T follicular helper cell (primary cell): Measurements from ENCODE around the gene TMEM150B.
A peak's percentile ranks its signal among the peaks of the same experiment; 100 is the strongest.
"Not testable (repeated sequence)": the region's sequence is repeated elsewhere in the genome, so short reads cannot be mapped to it uniquely, and the experiment has no call there.

ENCODE experiments used
- DNase-seq: peaks from one replicate; pipeline ENCODE4 v3.0.0-alpha.2; 2020; ENCODE audit warnings: low read depth

Gene TMEM150B

DNA sequence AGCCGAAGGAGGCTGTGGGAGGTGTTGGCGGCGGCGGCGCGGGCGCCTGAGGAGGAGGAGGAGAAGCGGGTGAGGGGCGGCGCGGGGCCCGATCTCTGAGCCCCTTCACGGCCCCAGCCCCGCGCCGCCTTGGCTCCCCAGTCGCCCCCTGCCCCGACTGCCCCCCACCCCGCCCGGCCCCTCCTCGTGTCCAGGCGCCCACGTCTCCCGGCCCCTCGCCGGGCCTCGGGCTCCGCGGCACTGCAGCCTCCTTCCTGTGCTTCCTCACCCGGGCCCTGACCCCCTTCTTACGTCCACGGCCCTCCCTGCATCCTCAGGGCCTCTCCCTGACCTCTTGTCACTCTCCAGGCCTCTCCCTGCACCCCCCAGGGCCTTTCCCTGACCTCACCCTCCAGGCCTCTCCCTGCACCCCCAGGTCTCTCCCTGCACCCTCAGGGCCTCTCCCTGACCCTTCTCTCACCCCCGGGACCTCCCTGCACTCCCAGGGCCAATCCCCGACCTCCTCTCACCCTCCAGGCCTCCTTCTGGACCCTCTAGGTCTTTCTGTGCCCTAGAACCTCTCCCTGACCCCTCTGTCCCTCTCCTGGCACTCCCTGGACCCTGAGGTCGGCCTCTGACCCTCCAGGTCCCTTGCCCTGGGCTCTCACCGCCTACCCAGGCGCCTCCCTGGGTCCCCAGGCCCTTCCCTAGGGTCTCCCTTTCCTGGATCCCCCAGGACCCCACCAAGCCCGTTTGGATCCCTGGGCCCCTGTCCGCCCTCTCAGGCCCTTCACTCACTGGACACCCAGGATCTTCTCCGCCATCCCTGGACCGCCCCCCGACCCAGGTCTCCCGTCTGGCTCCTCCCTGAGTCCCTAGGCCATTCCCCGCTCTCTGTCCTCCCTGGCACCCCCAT is 15.0 kb upstream of the TMEM150B start:
- no peak for DNase-seq

GRCh38 chr19:55339105-55339888 is 14.2 kb upstream of the TMEM150B start, which contains the start of gene KMT5C:
Gene KMT5C (plus strand): TSS chr19:55339876. CDS start chr19:55341937, 2,061 bp downstream.
- peak; percentile 100 for DNase-seq

DNA sequence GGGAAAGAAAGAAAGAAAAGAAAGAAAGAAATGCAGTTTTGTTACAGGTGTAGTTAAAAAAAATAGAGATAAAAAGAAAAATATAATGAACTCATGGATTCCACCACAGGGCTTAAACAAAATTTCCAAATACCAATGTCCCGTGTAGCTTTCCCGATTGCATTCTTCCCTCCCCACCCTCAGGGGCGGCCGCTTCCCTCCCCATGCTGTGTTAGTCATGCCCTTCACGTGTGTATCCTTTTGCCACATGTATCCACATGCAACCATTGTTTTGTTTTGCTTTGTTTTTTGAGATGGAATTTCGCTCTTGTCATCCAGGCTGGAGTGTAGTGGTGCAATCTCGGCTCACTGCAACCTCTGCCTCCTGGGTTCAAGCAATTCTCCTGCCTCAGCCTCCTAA is 11.0 kb upstream of the TMEM150B start:
- no peak for DNase-seq

GRCh38 chr19:55333870-55334269 is 8.7 kb upstream of the TMEM150B start:
- no peak for DNase-seq

GRCh38 chr19:55329791-55330190 is 4.7 kb upstream of the TMEM150B start:
- not testable (repeated sequence) for DNase-seq

GRCh38 chr19:55328774-55329318 is 3.7 kb upstream of the TMEM150B start:
- DNase-seq, result not testable (repeated sequence)

- no peak for DNase-seq
Measured at GRCh38 chr19:55324662-55325061, 479 bp downstream of the TMEM150B start.

- no peak for DNase-seq
Measured at GRCh38 chr19:55322204-55322885, 2.8 kb downstream of the TMEM150B start.

DNA sequence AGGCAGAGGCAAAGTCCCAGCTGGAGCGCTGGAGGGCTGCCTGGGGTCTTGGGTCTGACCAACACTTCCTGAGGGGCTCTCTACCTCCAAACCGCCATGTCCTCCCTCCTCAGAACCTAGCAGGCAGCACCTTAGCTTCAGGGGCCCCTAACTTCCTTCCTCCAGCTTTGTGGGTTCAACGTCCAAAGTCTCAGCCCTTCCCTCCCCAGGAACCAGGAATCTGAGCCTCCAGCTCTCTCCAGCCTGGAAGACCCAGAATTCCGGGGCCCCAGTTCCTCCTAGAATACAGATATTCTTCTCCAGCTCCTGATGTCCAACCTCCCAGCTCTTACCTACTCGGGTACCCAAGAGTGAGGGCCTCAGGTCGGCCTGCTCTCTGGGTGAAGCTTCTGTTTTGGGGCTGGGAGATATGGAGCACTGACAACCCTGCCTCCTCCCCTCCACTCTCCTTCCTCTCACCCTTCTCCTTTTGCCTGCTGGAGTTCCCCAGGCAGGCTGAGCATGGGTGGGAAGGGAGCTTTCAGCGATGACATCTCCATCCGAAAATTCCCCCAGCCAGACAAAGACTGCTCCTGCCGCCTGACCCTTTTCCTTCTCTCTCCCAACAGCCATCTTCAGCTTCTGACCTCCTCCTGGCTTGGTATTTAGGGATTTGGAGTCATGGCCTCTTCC is 3.5 kb downstream of the TMEM150B start:
- DNase-seq, result no peak

DNA sequence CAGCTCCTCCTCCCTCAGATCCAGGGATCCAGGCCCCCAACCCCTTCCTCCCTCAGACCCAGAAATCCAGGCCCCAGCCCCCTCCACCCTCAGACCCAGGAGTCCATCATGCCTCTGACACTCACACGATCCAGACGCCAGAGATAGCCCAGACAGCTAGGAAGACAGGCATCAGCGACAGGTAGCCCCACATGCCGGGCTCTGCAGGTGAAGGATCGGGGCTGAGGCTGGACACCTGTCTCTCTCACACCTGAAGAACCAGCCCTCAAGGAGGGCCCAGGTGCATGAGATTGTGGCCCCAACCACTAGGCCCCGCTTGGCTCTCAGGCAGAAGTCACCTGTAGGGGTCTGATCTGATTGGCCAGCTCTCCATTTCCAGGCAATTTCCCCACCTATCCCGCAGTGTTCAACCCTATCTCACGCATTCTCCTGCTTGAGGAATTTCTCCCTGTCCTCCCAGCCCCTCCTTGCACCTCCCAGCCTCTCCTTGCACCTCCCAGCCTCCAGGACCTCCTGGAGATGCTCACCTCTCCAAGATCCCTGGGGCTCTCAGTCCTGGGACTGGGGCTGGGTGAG is 4.2 kb downstream of the TMEM150B start:
- DNase-seq, result no peak

DNA sequence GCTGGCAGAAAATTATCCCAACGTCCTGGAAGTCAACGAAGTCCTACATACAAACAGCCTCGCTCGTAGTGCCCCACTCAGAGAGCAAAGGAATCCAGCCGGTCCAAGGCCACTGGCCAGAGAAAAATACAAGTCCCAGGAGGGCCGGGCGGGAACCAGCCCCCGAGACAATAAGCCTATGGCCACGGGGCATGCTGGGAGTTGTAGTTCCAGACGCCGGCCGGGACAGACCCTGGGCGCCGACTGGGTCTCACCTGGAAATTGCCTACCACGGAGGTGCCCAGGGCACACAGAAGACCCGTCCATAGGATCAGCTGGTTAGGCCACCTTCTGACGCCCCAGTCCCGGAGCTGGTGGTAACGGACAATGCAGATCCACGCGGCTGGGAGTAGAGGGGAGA is 5.4 kb downstream of the TMEM150B start:
- DNase-seq, result no peak

DNA sequence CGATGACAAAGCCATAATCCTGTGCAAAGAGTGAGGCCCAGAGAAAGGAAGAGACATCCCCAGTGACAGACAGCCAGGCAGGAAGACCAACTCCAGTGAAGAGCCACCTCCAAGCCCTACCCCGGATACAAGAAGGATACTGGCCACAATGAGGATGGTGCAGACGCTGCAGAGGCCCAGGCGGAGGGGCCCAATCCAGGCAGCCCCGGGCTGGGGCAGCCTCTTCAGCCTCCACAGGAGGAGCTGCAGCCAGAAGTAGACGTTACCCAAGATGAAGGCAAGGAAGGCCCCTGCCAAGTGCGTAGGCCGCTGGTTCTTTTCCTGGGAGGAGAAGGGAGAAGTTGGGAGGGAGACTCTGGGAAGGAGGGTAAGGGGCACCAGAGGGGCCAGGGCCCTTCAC is 8.5 kb downstream of the TMEM150B start:
- no peak for DNase-seq

- DNase-seq, result no peak
Measured at GRCh38 chr19:55315956-55316525, 9.1 kb downstream of the TMEM150B start.

DNA sequence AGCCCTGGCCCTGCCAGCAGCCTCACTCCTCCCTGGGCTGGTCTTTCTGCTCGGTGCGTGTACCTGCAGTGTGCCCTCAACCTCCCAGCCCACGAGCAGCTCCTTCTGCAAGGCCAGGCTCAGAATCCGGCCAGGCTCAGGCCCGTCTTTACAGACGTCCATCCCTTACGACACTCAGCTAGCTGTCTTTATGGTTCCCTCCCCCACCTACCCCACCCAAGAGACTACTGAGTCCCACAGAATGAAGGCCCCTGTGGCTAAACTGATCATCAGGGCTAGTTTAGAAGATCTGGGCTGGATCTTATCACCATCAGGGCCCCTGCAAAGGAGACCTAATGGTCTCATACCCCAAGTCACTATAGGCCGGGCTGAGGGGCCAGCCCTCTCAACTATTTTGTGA is 10.7 kb downstream of the TMEM150B start:
- no peak for DNase-seq

GRCh38 chr19:55312621-55313512 is 12.3 kb downstream of the TMEM150B start:
- no peak for DNase-seq

DNA sequence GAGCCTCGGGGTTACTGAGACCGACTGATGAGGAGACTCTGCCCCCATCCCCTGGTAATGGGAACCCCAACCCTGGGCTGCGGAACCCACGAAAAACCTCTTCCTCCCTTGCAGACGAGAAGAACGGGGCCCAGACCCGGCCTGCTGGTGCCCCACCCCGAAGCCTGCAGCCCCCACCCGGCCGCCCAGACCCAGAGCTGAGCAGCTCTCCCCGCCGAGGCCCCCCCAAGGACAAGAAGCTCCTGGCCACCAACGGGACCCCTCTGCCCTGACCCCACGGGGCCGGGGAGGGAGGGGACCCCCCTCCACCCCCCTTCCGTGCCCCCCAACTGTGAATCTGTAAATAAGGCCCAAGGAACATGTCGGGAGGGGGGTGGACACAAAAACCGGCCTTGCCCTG is 13.3 kb downstream of the TMEM150B start:
- DNase-seq, result no peak

DNA sequence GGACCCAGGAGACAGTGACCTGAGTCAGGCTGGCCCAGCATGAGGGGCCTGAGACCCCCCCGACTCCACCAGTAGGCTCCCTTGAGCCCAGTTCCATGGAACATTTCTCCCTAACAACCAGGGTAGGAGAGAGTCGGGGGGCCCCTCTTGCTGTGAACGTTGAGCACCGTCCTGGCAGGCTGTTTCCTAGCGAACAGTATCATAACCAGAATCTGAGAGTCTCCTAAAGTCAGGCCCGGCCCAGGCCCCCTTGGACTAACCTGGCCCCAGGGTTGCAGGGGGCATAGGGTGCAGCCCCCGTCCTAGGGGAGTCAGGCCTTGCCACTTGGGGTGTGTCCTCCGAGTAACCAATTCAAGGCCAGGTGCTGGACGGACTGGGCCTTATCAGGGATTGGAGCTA is 13.7 kb downstream of the TMEM150B start:
- no peak for DNase-seq

DNA sequence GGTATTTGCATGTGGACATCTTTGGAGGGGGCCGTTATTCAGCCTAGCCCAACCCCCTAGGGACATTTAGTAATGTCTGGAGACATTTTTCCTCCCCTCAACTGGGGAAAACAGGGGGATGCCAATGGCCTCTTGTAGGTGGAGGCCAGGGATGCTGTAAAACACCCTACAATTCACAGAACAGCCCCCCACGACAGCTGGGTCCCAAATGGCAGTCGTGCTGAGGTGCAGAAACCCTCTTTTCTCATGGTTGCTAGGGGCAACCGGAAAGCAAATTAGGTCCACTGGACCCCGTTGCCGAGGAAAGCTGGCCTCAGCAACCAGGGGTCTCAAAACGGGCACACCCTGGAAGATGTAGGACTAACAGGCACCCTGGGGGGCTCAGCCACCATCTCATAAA is 14.6 kb downstream of the TMEM150B start:
- no peak for DNase-seq

GRCh38 chr19:55309448-55309847 is 15.7 kb downstream of the TMEM150B start:
- DNase-seq, result no peak

GRCh38 chr19:55308281-55308680 is 16.9 kb downstream of the TMEM150B start:
- DNase-seq, result no peak
